ENCODE data around the gene ATL2.

DNA sequence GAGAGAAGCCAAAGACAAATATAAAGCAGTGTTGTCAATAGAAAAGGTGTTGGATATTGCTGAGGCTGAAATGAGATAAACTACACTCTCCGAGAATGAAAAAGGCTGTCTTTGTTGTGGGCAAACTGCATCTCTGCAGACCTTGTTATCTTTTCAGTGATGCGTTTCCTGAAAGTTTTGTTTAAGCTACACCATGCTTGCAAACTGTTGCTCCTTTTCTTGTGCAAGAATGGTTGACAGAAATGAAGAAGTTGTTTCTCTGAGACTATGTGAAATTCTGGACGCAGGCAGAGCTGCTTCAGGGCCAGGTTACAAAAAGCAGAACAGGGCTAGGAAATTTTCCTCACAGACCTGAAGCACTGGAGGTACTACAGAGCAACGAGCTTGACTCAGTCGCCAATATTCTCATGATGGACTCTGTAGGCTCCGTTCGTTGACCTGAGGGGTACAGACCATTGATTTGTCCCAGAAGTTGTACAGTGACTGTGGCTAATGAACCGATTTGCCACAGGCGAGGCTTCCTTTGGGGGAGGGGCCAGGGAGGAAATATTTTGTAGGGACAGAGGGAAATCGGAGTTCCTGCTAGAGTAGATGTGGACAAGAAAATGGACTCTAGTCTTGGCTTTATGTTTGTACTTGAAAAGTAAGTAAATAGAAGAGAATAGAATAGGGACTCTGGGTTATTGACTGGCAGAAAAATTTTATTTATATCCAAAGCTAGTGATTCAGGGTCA, 3.5 kb upstream of the ATL2 start:
- TF ChIP-seq EZH2phosphoT487 (IDR thresholded peaks at IDR 0.05; ENCODE audit: borderline replicate concordance): no peak
- TF ChIP-seq, protein P1, sequence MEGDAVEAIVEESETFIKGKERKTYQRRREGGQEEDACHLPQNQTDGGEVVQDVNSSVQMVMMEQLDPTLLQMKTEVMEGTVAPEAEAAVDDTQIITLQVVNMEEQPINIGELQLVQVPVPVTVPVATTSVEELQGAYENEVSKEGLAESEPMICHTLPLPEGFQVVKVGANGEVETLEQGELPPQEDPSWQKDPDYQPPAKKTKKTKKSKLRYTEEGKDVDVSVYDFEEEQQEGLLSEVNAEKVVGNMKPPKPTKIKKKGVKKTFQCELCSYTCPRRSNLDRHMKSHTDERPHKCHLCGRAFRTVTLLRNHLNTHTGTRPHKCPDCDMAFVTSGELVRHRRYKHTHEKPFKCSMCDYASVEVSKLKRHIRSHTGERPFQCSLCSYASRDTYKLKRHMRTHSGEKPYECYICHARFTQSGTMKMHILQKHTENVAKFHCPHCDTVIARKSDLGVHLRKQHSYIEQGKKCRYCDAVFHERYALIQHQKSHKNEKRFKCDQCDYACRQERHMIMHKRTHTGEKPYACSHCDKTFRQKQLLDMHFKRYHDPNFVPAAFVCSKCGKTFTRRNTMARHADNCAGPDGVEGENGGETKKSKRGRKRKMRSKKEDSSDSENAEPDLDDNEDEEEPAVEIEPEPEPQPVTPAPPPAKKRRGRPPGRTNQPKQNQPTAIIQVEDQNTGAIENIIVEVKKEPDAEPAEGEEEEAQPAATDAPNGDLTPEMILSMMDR (conservative IDR thresholded peaks at IDR 0.05; ENCODE audit: low read length): no peak
